ENCODE measurements around the gene INAFM1. TPM values are rescaled to one million over a fixed set of nuclear protein-coding genes. Genes with fewer than 3 reads are reported as not detected.

INAFM1 gene
- total and polyA plus RNA-seq, 2 experiments from 2014 or later = 1.9 to 11.9 TPM

MicroRNAs encoded within 50 kb of the gene (microRNA counts, 767-probe panel; counts per million panel counts)
- microRNA hsa-miR-3190-5p = not detected

Small RNA genes lying within 50 kb of the gene (microRNA-seq; reads per million reads assigned to microRNA genes)
- not detected for gene MIR3190
- not detected for gene MIR3191

Small RNA genes lying within 50 kb of the gene (small RNA-seq; reads per million reads assigned to genes)
- gene MIR3190 = not detected

Other genes with a start within 250 kb of the INAFM1 start
- 21.1 and 31.0 TPM in 2 replicates for gene TMEM160, start 226.3 kb upstream of the INAFM1 start, total RNA-seq
- gene TMEM160, start 226.3 kb upstream of the INAFM1 start, polyA plus RNA-seq = 71.7 and 91.7 TPM in 2 replicates
- gene ZC3H4, start 161.1 kb upstream of the INAFM1 start, total RNA-seq = 11.7 and 13.1 TPM in 2 replicates
- 4.3 TPM in 2 replicates for gene ZC3H4, start 161.1 kb upstream of the INAFM1 start, polyA plus RNA-seq
- 90.3 and 112 TPM in 2 replicates for gene SAE1, start 144.1 kb upstream of the INAFM1 start, total RNA-seq
- gene SAE1, start 144.1 kb upstream of the INAFM1 start, polyA plus RNA-seq = 97.2 and 98.8 TPM in 2 replicates
- gene BBC3, start 43.7 kb upstream of the INAFM1 start, total RNA-seq = 8.0 and 9.9 TPM in 2 replicates
- gene BBC3, start 43.7 kb upstream of the INAFM1 start, polyA plus RNA-seq = 14.7 and 22.0 TPM in 2 replicates
- gene CCDC9, start 18.4 kb upstream of the INAFM1 start, total RNA-seq = 5.2 and 7.9 TPM in 2 replicates
- gene CCDC9, start 18.4 kb upstream of the INAFM1 start, polyA plus RNA-seq = 13.0 and 19.6 TPM in 2 replicates
- gene C5AR1, start 35.0 kb downstream of the INAFM1 start, total RNA-seq = 0.43 and 0.96 TPM in 2 replicates
- gene C5AR1, start 35.0 kb downstream of the INAFM1 start, polyA plus RNA-seq = 0.99 and 3.2 TPM in 2 replicates
- 0.53 TPM in 1 of 2 replicates, not detected in the other for gene C5AR2, start 57.3 kb downstream of the INAFM1 start, total RNA-seq
- gene C5AR2, start 57.3 kb downstream of the INAFM1 start, polyA plus RNA-seq = 0.24 TPM in 1 of 2 replicates, not detected in the other
- gene DHX34, start 74.4 kb downstream of the INAFM1 start, total RNA-seq = 9.3 and 10.7 TPM in 2 replicates
- 17.6 and 18.2 TPM in 2 replicates for gene DHX34, start 74.4 kb downstream of the INAFM1 start, polyA plus RNA-seq
- 18.4 and 21.2 TPM in 2 replicates for gene MEIS3, start 144.6 kb downstream of the INAFM1 start, total RNA-seq
- gene MEIS3, start 144.6 kb downstream of the INAFM1 start, polyA plus RNA-seq = 40.6 and 47.0 TPM in 2 replicates
- 1.1 and 1.2 TPM in 2 replicates for gene SLC8A2, start 197.0 kb downstream of the INAFM1 start, total RNA-seq
- 0.24 and 0.40 TPM in 2 replicates for gene SLC8A2, start 197.0 kb downstream of the INAFM1 start, polyA plus RNA-seq
- gene KPTN, start 209.3 kb downstream of the INAFM1 start, total RNA-seq = 8.3 and 10.1 TPM in 2 replicates
- gene KPTN, start 209.3 kb downstream of the INAFM1 start, polyA plus RNA-seq = 22.6 and 25.4 TPM in 2 replicates
- gene NAPA, start 240.2 kb downstream of the INAFM1 start, total RNA-seq = 89.8 and 106 TPM in 2 replicates
- gene NAPA, start 240.2 kb downstream of the INAFM1 start, polyA plus RNA-seq = 192 and 229 TPM in 2 replicates